Measurements from ENCODE around the gene TYMP. TPM values are rescaled to one million over a fixed set of nuclear protein-coding genes. Genes with fewer than 3 reads are reported as not detected.

The TYMP gene
- total RNA-seq, 2 donors from 2014 or later, result 29.8 to 65.3 TPM

DNA sequence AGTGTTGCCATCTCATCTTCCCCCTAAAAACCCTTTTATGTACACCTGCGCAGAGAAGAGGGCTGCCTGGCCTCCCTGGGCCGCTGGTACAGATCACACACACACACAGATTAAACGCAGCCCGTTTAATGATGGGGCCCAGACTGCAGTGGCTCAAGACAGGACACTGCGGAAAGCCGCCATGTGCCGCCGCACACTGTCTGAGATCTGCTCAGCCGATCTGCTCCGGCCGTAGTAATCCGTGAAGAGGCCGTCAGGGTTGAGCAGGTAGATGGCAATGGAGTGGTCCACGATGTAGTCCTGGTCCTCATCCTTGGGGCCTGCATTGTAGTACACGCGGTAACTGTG is 6.4 kb downstream of the TYMP start:
- H3K27ac ChIP-seq, result no peak overlapping the region
- peaks cover 0 to 12% of the 10 kb centered on the region in 2 donors for H3K36me3 ChIP-seq (replicated peaks in 1 of 2; ENCODE audit: insufficient read depth in 1 of 2, low read depth in 2 of 2)
- no peak overlapping the region for H3K4me3 ChIP-seq
- ATAC-seq (no peak), DNase-seq (no peak)
- no peak for TF ChIP-seq POLR2A (IDR thresholded peaks at IDR 0.05)
- TF ChIP-seq, protein P1, sequence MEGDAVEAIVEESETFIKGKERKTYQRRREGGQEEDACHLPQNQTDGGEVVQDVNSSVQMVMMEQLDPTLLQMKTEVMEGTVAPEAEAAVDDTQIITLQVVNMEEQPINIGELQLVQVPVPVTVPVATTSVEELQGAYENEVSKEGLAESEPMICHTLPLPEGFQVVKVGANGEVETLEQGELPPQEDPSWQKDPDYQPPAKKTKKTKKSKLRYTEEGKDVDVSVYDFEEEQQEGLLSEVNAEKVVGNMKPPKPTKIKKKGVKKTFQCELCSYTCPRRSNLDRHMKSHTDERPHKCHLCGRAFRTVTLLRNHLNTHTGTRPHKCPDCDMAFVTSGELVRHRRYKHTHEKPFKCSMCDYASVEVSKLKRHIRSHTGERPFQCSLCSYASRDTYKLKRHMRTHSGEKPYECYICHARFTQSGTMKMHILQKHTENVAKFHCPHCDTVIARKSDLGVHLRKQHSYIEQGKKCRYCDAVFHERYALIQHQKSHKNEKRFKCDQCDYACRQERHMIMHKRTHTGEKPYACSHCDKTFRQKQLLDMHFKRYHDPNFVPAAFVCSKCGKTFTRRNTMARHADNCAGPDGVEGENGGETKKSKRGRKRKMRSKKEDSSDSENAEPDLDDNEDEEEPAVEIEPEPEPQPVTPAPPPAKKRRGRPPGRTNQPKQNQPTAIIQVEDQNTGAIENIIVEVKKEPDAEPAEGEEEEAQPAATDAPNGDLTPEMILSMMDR (IDR thresholded peaks at IDR 0.05), result no peak
- intact Hi-C loops (cut with DNase I), result no loop called here
- H3K9me3 ChIP-seq, result no peaks in the 10 kb centered on the region
- H3K4me1 ChIP-seq, result peaks cover 33% of the 10 kb centered on the region
- WGBS, 2 donors, result 91 to 92% methylated on average over 8 to 16 of the region's 16 CpGs
- H3K27me3 ChIP-seq, result no peaks in the 10 kb centered on the region

DNA sequence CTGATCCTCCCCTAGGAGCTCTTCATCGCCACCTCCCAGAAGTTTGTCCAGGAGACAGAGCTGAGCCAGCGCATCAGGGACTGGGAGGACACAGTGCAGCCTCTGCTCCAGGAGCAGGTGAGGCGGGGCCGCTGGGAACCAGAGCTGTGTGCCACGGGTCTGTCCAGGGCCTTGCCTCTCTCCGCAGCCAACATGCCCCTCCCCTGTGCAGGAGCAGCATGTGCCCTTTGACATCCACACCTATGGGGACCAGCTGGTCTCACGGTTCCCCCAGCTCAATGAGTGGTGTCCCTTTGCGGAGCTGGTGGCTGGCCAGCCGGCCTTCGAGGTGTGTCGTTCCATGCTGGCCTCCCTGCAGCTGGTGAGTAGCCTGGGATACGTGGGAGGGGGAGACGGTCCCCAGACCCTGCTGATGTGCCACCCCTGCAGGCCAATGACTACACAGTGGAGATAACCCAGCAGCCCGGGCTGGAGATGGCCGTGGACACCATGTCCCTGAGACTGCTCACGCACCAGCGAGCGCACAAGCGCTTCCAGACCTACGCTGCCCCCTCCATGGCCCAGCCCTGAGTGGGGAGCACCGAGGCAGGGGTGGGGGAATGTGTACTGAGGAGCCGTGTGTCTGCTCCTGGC is 6.9 kb downstream of the TYMP start:
- intact Hi-C loops (cut with DNase I), result no loop called here

DNA sequence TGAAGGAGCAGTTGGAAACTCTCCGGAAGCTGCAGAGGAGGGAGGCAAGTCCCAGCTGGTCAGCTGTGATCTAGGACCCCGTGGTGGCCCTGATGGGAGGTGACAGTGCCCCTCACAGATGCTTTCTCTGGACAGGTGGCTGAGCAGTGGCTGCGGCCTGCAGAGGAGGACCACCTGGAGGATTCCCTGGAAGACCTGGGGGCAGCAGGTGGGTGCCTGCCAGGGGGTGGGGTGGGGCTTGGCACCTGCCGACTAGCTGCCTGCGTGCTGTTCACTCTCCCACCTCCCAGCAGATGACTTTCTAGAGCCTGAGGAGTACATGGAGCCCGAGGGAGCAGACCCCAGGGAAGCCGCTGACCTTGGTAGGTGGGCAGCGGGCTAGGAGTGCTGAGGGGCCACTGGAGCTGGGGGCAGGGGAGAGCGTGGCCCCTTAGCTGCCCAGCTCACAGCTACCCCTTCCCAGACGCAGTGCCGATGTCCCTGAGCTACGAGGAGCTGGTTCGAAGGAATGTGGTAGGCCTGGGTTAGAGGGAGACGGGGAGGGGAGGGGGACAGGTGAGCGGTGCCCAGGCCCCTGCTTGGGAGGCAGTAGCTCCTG is 7.5 kb downstream of the TYMP start:
- Histone ChIP-seq H3K4me3 (no peak overlapping the region), H3K27me3 (no peaks in the 10 kb centered on the region), H3K36me3 (replicated peaks in 1 of 2; ENCODE audit: insufficient read depth in 1 of 2, low read depth in 2 of 2) (peaks cover 0 to 12% of the 10 kb centered on the region in 2 donors), H3K4me1 (peaks cover 29% of the 10 kb centered on the region), H3K27ac (no peak overlapping the region), H3K9me3 (no peaks in the 10 kb centered on the region)
- TF ChIP-seq, protein P1 (IDR thresholded peaks at IDR 0.05), result no peak
- no peak for TF ChIP-seq POLR2A (IDR thresholded peaks at IDR 0.05)
- ATAC-seq (no peak), DNase-seq (no peak)
- intact Hi-C loops (cut with DNase I), result no loop called here
- 89 to 98% methylated on average over 6 to 15 of the region's 15 CpGs for WGBS, 2 donors

More for the DNA sequence above, 6.9 kb downstream of the TYMP start:
- DNase-seq (no peak), ATAC-seq (no peak)
- 86 to 96% methylated on average over 5 to 15 of the region's 22 CpGs for WGBS, 2 donors
- Histone ChIP-seq H3K4me3 (no peak overlapping the region), H3K27me3 (no peaks in the 10 kb centered on the region), H3K36me3 (replicated peaks in 1 of 2; ENCODE audit: insufficient read depth in 1 of 2, low read depth in 2 of 2) (peaks cover 0 to 12% of the 10 kb centered on the region in 2 donors), H3K9me3 (no peaks in the 10 kb centered on the region), H3K4me1 (peaks cover 33% of the 10 kb centered on the region), H3K27ac (no peak overlapping the region)
- TF ChIP-seq, protein P1 (IDR thresholded peaks at IDR 0.05), result no peak
- TF ChIP-seq POLR2A (IDR thresholded peaks at IDR 0.05), result no peak

DNA sequence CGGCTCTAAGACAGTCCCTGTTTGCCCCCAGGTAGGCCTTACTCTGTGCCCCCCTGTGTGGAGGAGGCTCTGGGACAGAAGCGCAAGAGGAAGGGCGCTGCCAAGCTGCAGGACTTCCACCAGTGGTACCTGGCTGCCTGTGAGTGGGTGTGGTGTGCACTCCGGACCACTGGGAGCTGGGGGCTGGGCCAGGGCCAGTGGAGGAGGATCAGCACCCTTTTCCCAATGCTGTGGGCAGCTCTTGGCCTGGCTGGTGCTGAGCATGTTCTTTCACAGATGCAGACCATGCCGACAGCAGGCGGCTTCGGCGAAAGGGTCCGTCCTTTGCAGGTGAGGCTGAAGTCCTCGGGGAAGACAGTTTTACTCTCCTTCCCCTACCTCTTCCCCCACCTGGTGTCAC is 8.1 kb downstream of the TYMP start:
- WGBS, 2 donors, result 80 to 88% methylated on average over 1 to 10 of the region's 10 CpGs
- TF ChIP-seq POLR2A (IDR thresholded peaks at IDR 0.05), result no peak
- TF ChIP-seq, protein P1 (IDR thresholded peaks at IDR 0.05), result no peak
- no peaks in the 10 kb centered on the region for H3K9me3 ChIP-seq
- no peak for DNase-seq
- no peaks in the 10 kb centered on the region for H3K27me3 ChIP-seq
- peaks cover 23% of the 10 kb centered on the region for H3K4me1 ChIP-seq
- intact Hi-C loops (cut with DNase I), result no loop called here
- peaks cover 0 to 12% of the 10 kb centered on the region in 2 donors for H3K36me3 ChIP-seq (replicated peaks in 1 of 2; ENCODE audit: insufficient read depth in 1 of 2, low read depth in 2 of 2)
- no peak for ATAC-seq
- H3K4me3 ChIP-seq, result no peak overlapping the region
- H3K27ac ChIP-seq, result no peak overlapping the region
